Heart left ventricle (tissue), 16 donors: ENCODE results near the gene RAB3A. TPM values are rescaled to one million over a fixed set of nuclear protein-coding genes. Genes with fewer than 3 reads are reported as not detected.

Experiments used
- ATAC-seq, 4 donors: fragments of 200-7000 bp; cut with Tn5 transposase; one replicate each; pipeline ENCODE4 v1.9.1; 2020 to 2022; ENCODE audit warnings: moderate library complexity in 4 of 4, mild to moderate bottlenecking in 3 of 4, moderate number of reproducible peaks in 1 of 4
- DNase-seq, 5 donors: peaks; one replicate each; pipeline ENCODE4 v3.0.0-alpha.2; 2020
- H3K27ac ChIP-seq, 12 donors: fragments of 200-600 bp; sonication (generic) in 4 of 12; one replicate each; pipeline versions ENCODE4 v1.5.0 to v1.8.0; 2016 to 2022; ENCODE audit warnings: mild to moderate bottlenecking in 2 of 12
- H3K27me3 ChIP-seq, 9 donors: fragments of 200-600 bp; sonication (generic) in 2 of 9; one replicate each; pipeline versions ENCODE4 v1.5.1 to v1.8.0; 2016 to 2022; ENCODE audit warnings: mild to moderate bottlenecking in 3 of 9
- H3K36me3 ChIP-seq, 9 donors: fragments of 200-600 bp; sonication (generic) in 2 of 9; one replicate each; pipeline versions ENCODE4 v1.5.0 to v1.8.0; 2018 to 2022; ENCODE audit warnings: mild to moderate bottlenecking in 2 of 9
- H3K4me1 ChIP-seq, 12 donors: fragments of 200-600 bp; sonication (generic) in 4 of 12; one replicate each; pipeline versions ENCODE4 v1.5.0 to v1.8.0; 2016 to 2022; ENCODE audit warnings: mild to moderate bottlenecking in 3 of 12
- H3K4me3 ChIP-seq, 12 donors: fragments of 200-600 bp; sonication (generic) in 4 of 12; one replicate each; pipeline versions ENCODE4 v1.5.0 to v1.8.0; 2017 to 2022; ENCODE audit warnings: mild to moderate bottlenecking in 9 of 12, moderate library complexity in 4 of 12
- H3K9me3 ChIP-seq, 12 donors: fragments of 200-600 bp; sonication (generic) in 4 of 12; one replicate each; pipeline versions ENCODE4 v1.5.0 to v1.8.0; 2016 to 2022; ENCODE audit warnings: mild to moderate bottlenecking in 1 of 12
- POLR2A ChIP-seq, 2 donors: fragments of 450-650 bp; IDR thresholded peaks; one replicate each; pipeline ENCODE4 v1.6.1; 2017; ENCODE audit warnings: antibody characterized with exemption in 2 of 2, mild to moderate bottlenecking in 2 of 2, moderate library complexity in 2 of 2
- WGBS, 4 donors: extraction: QIAGEN DNeasy Blood & Tissue Kit in 2 of 4; methylation state at CpG; one replicate each; pipeline versions ENCODE4 v1.1.5 to v1.1.7; 2013 to 2018; 5-methylcytosine and 5-hydroxymethylcytosine counted together
- intact Hi-C, 10 donors: fragments of 100-400 bp; cut with DNase I; formaldehyde crosslinking; loops; one replicate each; pipeline versions ENCODE4 v1.11.1 to v1.14.2; 2022
- polyA plus RNA-seq, 2 donors: library from polyadenylated mRNA; stranded (reverse); fragments of 200-250 nt; gene quantifications; one replicate each; pipeline ENCODE4 v1.2.3, GENCODE V29; 2013
- total RNA-seq, 9 donors: library from RNA; depleted of rRNA in 2 of 9; stranded (reverse); fragments of >200 nt in 2 of 9; fragmentation: NEBNext Ultra II Directional in 3 of 9; extraction: Animal tissue kit (Norgen Biotek cat#: 25700) in 3 of 9; gene quantifications; one replicate each; pipeline versions ENCODE4 v1.1.0 to v1.2.4, GENCODE V29; 2016 to 2023
- TF ChIP-seq, protein P1 (sequence below), 12 donors: fragments of 200-600 bp; sonication (generic) in 4 of 12; IDR thresholded peaks; one replicate each; pipeline versions ENCODE4 v1.5.0 to v1.8.0; 2018 to 2022; ENCODE audit warnings: antibody characterized with exemption in 12 of 12, mild to moderate bottlenecking in 5 of 12
- donor health status: ischemic (EF 13 %, LVEDD 7.1; RV severe dilation, severe dysfunction).
- donor health status: healthy with polysubstance abuse.
- donor health status: DM: no; HTN: yes; CAD: no.
- donor health status: DM: no; HTN: no; CAD: no.
- donor health status: ischemic (EF 25% LVEDD 6.9; RV normal size, moderate dysfunction).
- donor health status: ischemic (EF 25% LVEDD 5.7; RV mildly dilated, moderate dysfunction).
- donor health status: healthy.
- donor health status: DM: yes; HTN: yes; CAD: no.
- donor health status: ischemic (EF 35%, LVEDD 5.7; RV mildly dilated, moderate dysfunction).
- donor health status: nonischemic (EF 11% LVEDD 7.7; RV severe dilation, severe dysfunction).
- donor health status: DM: yes; HTN: yes; CAD: no.
- donor health status: PGD.
- donor health status: ischemic (EF 29% LVEDD 5.4; RV normal size, mild dysfunction).
- donor health status: nonischemic (EF 23%, LVEDD 6.1; RV moderate dilation, normal function).

Gene RAB3A
- total and polyA plus RNA-seq, 11 donors = 6.9 to 39.2 (median 24.0) TPM

DNA sequence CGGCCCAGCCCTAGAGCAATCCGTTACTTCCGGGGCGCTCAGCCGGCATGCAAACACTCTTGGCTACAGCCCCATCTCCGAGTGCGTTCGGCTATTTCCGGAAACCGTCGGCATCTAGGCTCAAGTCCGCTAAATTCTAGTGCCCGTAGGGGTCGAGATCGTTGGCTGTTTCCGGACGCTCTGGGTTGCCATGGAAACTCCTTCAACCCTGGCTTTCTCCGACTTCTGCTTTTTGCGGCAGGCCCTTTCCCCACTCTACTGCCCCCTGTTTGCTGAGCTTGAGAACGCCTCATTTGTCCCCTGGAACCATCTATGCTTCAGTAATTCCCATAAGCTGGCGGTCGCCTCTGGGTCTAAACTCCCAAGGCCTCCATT lies 51.4 kb downstream of the RAB3A start:
- Histone ChIP-seq H3K27me3 (no peaks in the 10 kb centered on the region), H3K27ac (peak overlapping the region; percentile 86 to 99 (median 95)), H3K4me1 (peaks cover 8 to 47% (median 27%) of the 10 kb centered on the region in 12 donors), H3K9me3 (no peaks in the 10 kb centered on the region), H3K36me3 (peaks cover 0 to 14% (median 2%) of the 10 kb centered on the region in 9 donors), H3K4me3 (peak overlapping the region; percentile 81 to 98 (median 94))
- WGBS, 4 donors = 0 to 1% (median 0%) methylated on average over 19 to 22 of the region's 22 CpGs
- peak; percentile 95 to 98 (median 97) for DNase-seq
- intact Hi-C loops = loop anchor here in 8 of 10 donors (2.0 to 10.0 kb wide), 5 partner anchors 35 to 148 kb away; partner anchors contain the start of genes ARRDC2 (in 1 of the 8) and MPV17L2 (in 1 of the 8)
- ATAC-seq = peak; percentile 55 to 77 (median 74)
- TF ChIP-seq, protein P1, sequence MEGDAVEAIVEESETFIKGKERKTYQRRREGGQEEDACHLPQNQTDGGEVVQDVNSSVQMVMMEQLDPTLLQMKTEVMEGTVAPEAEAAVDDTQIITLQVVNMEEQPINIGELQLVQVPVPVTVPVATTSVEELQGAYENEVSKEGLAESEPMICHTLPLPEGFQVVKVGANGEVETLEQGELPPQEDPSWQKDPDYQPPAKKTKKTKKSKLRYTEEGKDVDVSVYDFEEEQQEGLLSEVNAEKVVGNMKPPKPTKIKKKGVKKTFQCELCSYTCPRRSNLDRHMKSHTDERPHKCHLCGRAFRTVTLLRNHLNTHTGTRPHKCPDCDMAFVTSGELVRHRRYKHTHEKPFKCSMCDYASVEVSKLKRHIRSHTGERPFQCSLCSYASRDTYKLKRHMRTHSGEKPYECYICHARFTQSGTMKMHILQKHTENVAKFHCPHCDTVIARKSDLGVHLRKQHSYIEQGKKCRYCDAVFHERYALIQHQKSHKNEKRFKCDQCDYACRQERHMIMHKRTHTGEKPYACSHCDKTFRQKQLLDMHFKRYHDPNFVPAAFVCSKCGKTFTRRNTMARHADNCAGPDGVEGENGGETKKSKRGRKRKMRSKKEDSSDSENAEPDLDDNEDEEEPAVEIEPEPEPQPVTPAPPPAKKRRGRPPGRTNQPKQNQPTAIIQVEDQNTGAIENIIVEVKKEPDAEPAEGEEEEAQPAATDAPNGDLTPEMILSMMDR (IDR thresholded peaks at IDR 0.05) = peak; percentile 37 to 79 (median 58)
- no peak for TF ChIP-seq POLR2A (IDR thresholded peaks at IDR 0.05)

DNA sequence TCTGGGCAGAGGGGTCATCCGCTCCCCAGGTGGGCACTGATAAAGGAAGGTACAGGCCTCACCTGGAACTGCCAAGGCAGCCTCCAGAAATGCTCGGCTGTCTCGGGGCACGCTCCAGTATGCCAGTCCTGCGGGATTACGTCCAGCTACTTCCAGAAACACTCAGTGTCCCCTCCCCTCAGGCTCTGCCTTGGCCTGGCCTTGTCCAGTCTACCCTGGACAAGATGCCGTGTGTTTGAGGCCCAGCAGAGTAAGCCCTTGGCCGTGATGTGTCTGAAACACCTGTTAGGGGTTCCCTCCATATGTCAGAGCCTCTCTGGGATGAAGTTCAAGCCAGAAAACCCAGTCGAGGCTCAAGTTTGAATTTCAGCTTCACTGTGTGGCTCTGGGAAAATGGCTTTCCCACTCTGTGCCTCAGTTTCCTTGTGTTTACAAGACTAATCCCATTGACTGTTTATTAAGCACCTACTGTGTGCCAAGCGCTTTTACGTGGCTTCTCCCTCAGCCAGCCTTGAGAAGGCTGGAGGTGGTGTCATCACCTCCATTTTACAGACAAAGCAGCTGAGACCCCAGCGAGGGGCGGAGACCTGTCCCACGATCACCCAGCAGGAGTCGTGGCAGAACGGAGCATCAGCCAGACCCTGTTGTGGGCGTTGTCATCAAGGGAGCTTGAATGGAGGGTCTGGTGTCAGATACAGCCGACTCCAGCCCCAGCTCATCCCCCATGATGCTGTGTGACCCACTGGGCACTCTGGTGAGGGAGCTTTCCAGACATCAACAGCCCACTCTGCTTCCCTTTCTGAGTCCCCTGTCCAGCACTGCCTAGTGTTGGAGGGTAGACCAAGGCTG lies 52.8 kb downstream of the RAB3A start:
- Histone ChIP-seq H3K4me3 (no peak overlapping the region), H3K27ac (no peak overlapping the region), H3K9me3 (no peaks in the 10 kb centered on the region), H3K36me3 (peaks cover 0 to 26% (median 7%) of the 10 kb centered on the region in 9 donors), H3K4me1 (peaks cover 4 to 33% (median 14%) of the 10 kb centered on the region in 12 donors), H3K27me3 (no peaks in the 10 kb centered on the region)
- no peak for TF ChIP-seq POLR2A (IDR thresholded peaks at IDR 0.05)
- TF ChIP-seq, protein P1 (IDR thresholded peaks at IDR 0.05) = no peak
- ATAC-seq = no peak
- 85 to 96% (median 90%) methylated on average over 15 to 18 of the region's 18 CpGs for WGBS, 4 donors
- intact Hi-C loops = loop anchor here in 7 of 10 donors (5.0 to 10.0 kb wide), 3 partner anchors 34 to 146 kb away; partner anchors contain the start of gene ARRDC2 (in 1 of the 7)
- DNase-seq = no peak

DNA sequence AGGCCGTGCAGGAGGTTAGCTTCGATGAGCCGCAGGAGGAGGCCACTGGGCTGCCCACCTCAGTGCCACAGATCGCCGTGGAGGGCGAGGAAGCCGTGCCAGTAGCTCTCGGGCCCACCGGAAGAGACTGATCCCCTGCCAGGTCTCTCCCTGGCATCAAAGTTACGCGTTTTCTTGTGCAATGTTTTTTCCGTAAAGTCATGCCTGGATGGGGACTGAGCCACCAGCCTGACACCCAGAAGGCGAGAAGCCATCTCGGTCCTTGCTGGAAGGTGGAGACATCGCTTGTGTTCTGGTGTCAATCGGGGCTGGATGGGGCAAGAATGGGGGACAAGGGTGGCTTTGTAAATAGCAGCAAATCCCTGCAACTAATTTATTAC lies 54.3 kb downstream of the RAB3A start:
- DNase-seq (no peak), ATAC-seq (no peak)
- H3K4me1 ChIP-seq = peaks cover 4 to 23% (median 12%) of the 10 kb centered on the region in 12 donors
- H3K27ac ChIP-seq = no peak overlapping the region
- TF ChIP-seq, protein P1 (IDR thresholded peaks at IDR 0.05) = no peak
- TF ChIP-seq POLR2A (IDR thresholded peaks at IDR 0.05) = no peak
- no peaks in the 10 kb centered on the region for H3K9me3 ChIP-seq
- H3K27me3 ChIP-seq = no peaks in the 10 kb centered on the region
- peaks cover 0 to 36% (median 18%) of the 10 kb centered on the region in 9 donors for H3K36me3 ChIP-seq
- 79 to 92% (median 90%) methylated on average over 6 to 16 of the region's 16 CpGs for WGBS, 4 donors
- intact Hi-C loops = no loop called here
- no peak overlapping the region for H3K4me3 ChIP-seq

DNA sequence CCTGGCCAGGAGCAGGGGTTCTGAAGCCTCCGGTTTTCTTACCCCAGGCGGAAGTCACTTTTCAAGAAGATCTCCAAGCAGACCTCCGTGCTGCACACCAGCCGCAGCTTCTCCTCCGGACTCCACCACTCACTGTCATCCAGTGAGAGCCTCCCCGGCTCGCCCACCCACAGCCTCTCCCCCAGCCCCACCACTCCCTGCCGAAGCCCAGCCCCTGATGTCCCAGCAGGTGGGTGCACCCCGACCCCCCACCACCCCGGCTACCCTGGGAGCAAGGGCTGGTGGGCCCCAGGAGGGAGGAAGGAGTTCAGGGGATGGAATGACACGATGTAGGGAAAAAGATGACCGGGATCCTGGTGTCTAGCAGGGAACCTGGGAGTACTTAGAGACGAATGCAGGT lies 56.4 kb downstream of the RAB3A start:
- 88 to 94% (median 93%) methylated on average over 12 to 13 of the region's 13 CpGs for WGBS, 4 donors
- H3K36me3 ChIP-seq = peaks cover 0 to 57% (median 35%) of the 10 kb centered on the region in 9 donors

More for the DNA sequence above, 56.4 kb downstream of the RAB3A start:
- Histone ChIP-seq H3K4me1 (peaks cover 0 to 11% (median 3%) of the 10 kb centered on the region in 12 donors), H3K27me3 (no peaks in the 10 kb centered on the region), H3K9me3 (no peaks in the 10 kb centered on the region), H3K4me3 (no peak overlapping the region), H3K27ac (no peak overlapping the region)
- DNase-seq (no peak), ATAC-seq (no peak)
- intact Hi-C loops = no loop called here
- TF ChIP-seq, protein P1 (IDR thresholded peaks at IDR 0.05) = no peak
- TF ChIP-seq POLR2A (IDR thresholded peaks at IDR 0.05) = no peak
